Measurements from ENCODE around the gene C12orf57.

Gene C12orf57

DNA sequence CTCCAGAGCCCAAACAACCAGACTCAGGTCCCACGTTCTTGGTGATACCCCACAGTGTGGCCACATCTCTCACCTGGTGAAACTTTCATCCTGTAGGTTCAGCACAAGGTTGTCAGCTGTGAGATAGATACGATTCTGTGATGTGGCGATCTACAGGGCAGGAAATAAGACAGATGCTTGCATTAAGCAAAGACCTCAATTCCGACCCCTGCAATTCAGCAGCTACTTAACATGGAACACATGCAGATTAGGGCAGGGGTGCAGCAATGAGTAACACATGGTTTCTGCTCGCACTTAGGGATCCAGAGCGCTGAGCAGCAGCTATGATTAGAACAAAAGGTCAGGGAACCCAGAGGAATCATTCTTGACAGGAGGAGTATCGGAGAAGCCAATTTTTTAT, 22.5 kb downstream of the C12orf57 start:
- DNase-seq, result no peak

DNA sequence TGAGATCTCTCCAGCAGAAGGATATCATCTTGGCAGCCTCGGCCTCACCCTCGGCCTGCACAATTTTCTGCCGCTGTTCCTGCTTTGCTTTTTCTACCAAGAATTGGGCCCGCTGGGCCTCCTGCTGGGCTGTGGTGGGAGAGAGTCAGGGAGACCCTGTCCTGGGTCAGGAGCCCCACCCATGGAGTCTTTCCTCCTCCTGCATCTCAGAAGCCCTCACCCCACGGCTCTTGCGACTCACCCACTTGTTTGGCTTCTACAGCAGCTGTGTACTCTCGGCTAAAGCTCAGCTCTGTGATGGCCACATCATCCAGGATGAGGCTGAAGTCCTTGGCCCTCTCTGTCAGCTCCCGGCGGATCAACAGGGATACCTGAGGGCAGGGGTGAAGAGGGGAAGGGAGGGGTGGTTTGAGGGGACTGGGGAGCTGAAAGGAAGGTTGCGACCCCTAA, 23.9 kb downstream of the C12orf57 start:
- no peak for DNase-seq

DNA sequence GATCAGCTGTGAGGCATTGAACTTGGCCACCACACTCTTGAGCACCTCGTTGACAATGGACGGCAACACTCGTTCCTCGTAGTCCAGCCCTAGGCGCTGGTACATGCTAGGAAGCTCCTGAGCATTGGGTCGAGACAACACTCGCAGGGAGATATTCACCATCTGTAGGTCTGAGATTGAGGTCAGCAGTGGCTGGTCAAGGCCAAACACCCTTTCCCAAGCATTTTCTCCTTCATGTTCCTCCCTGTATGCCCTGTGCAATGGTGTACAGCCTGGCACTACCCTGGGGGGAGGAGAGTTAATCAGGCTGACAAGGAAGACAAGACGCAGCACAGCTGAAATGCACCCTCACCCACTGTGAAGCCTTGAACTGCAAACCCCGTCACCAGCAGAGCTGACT, 24.6 kb downstream of the C12orf57 start:
- no peak for DNase-seq

DNA sequence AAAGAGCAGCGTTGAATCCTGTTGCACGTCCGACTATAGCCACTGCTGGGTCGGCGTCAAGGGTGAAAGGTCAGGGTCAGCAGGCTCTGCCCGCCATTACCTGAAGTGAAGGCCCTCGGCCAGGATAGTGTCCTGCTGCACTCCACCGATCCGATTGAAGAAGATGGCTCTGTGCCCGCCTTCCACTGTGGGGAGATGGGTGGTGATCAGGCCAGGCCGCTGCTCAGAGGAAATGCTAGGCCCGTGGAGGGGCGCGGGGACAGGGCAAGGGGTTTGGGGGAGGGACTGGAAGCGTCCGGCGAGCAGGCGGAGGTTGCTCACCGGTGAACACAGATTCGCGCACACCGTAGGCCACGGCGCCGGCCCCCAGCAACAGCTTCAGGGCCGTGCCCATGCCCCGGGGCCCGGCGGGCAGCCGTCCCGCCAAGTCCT, 26.3 kb downstream of the C12orf57 start:
- DNase-seq, result peak; percentile 34

DNA sequence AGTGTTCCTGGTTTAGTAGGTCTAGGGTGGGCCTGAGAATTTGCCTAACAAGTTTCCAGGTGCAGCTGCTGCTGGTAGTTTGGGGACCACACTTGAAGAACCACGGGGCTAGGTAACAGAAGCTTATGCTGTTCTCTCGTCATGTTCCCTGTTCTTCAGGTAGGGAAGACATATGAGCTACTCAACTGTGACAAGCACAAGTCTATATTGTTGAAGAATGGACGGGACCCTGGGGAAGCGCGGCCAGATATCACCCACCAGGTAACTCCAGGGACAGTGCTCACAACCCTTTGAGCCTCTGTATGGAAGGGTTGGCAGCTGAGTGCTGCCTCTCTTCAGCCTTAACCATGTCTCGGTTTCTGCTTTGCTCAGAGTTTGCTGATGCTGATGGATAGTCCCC, 30.4 kb downstream of the C12orf57 start:
- DNase-seq, result no peak

DNA sequence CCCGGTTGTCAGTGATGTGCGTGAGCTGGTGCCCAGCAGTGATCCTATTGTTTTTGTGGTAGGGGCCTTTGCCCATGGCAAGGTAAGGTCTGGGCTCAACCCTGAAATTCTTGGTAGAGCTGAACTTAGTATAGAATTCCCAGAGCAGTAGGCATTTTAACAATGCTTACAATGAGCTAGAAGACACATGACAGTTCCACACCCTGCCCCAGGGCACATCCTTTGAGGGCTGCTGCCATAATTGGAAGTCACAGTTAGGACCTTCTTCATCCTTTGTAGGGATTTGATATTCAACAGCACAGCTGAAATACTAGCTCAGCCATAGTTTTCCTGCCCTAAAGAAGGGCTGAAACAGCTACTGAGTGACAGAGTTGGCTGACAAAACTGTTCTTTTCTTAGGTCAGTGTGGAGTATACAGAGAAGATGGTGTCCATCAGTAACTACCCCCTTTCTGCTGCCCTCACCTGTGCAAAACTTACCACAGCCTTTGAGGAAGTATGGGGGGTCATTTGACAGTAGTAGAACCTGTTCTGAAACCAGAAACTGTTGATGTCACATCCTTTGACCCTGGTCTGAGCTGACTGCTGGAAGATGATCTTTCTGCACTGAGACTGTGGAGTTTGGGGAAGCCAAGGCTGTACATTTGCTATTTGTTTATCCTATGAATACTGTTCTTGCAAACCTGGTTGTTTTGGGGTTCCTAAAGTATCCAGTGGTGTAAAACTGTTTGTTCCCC, 31.6 kb downstream of the C12orf57 start:
- DNase-seq, result no peak

DNA sequence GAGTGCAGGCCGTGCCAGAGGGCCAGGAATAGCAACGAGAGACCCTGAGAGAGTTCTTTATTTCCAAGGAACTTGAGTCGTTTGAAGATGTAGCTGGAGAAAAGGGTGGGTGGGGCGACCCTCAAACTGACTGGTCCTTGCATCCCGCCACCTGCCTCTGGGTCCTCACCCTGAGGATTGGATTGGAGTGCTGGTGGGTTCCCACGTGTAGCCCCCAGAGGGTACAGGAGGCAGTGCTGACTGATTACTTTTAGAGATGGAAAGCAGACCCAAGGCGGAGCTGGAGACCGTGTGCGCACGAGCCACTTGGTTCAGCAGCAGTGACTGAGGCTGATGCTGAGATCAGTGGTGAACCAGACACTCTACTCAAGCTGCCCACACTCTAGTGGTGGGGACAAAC, 33.8 kb downstream of the C12orf57 start:
- no peak for DNase-seq

DNA sequence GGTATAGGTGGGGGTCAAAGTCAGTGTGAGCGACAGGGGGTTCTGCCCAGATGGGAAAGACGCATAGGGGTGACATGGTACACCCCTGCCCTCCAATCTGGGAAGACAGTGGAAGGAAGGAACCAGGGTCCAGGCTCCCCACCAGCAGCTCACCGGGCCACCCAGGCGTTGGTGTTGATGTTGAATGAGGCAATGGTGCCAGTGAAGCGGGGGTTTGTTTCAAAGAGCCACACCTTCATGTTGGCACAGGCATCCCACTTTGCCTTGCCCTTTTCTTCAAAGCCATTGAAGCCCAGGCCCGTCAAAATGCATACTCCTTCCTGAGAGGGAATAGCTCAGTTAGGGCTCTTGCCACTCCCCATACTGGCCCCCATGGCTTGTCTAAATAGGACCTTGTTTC, 34.4 kb downstream of the C12orf57 start:
- DNase-seq, result no peak

DNA sequence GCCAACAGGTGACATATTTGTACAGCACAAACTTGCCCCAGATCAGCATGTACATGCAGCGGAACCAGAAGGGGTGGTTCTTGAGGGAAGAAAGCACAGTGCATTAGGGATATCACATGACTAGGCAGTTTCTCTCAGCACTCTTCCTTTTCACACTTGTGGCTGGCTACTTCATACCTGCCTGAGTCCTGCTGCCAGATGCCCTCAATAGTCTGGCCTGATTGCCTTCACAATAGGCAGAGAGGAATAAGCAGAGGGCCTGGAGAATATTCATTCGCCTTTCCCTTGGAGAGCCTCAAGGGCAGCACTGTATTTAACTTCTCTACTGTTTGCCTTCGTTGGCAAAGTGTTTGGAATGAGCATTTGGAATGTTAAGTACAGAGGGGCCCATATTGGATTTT, 34.8 kb downstream of the C12orf57 start:
- no peak for DNase-seq

DNA sequence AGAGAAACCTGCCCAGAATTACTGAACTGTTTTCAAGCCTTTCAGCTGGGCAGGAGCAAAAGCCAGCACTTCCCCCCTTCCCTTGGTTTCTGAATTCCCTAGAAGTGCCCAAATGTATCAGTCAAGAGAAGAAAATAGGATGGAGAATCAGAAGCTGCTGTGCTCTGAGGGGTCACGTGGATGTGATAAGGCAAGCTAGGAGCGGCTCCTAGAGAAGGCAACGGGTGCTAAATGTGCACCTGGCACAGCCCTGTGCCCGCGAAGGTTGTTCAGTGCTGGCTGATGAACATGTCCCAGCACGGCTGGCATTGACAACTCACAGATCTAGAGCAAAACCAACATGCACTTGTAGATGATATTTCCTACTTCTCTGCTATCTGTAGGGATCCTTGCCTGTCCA, 35.2 kb downstream of the C12orf57 start:
- no peak for DNase-seq

DNA sequence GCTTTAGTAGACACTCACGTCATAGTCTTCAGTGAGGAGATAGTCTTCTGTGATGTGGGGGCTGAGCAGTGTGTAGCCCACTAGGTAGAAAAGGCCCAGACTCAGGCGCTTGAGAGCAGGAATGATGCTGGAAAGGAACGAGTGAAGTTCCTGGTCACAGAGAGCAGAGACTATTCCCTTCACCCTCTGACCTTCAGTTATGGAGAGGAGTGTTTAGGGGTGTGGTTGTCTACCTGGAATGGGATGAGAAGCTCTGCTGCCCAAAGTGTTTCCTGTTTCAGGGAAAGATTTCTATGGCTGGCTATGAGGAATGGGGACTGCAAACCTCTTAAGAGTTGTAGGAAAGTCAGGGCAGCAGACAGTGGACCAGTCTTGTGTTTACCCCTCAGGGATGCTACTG, 35.6 kb downstream of the C12orf57 start:
- DNase-seq, result no peak

DNA sequence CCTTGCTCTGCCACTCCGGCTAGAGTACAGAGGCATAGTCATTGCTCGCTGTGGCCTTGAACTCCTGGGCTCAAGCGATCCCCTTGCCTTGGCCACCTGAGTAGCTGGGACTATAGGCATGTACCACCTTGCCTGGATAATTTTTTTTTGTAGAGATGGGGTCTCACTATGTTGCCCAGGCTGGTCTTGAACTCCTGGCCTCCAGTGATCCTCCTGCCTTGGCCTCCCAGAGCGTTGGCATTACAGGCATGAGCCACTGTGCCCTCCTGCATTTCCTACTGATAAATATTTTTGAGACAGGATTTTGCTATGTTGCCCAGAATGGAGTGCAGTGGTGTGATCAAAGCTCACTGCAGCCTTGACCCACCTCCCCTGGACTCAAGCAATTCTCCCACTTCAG, 36.3 kb downstream of the C12orf57 start:
- DNase-seq, result no peak

DNA sequence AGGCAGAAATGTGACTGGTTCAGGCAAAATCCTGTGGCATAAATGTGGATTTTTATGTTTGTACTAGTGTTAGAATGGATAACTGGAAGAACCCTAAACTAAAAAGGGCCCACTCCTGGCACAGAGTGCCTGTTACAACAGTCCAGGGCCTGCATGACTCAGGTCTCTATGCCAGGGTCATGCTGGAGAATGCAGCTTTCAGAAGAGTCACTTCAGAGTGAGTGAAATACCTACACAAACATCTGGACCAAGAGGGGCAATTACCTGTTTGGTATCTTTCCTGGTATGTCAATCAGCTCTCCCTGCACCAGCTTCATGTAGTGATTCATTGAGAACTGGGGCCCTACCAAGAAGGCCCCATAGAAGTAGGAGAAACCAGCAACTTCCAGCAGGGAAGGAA, 36.9 kb downstream of the C12orf57 start:
- no peak for DNase-seq

DNA sequence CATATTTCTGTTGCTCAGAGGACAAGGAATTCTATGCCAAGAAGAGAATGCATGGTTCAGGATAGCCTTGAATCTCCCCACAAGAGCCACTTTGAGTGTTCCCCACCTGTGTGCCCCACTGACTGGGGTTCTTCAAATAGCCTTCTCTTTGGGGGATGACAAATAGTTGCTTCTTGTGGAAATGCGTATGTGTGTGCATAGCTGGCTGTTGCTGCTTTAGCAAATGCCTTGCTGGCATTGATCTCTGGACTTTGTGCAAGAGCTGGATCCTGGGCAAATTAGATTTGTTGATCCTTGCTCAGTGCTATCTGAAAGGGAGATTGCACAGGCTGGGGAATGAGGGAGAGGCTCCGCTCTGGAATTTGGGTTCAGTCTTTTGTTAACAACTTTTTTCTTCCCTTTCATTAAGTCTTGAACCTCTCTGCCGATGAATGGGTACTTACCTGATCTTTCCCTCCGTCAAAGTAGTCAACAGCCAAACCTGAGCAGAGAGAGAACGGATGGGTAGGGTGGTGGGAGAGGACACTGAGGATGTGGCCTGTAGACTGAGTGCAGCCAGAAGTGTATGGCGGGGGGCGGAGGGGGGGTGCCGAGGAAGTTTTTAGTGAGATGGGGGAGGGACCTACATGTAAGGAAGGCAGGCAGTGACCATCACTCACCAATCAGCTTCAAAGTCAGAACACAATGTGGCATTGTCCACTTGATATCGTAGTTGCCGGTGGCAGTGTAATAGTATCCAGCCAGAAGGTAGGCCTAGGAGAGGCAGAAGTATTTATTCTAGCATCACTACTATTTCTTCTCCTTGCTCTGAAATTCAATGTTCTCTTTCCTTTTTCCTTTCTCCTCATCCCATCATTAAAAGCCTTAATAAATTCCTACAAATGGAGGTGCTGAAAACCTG, 37.6 kb downstream of the C12orf57 start:
- no peak for DNase-seq

DNA sequence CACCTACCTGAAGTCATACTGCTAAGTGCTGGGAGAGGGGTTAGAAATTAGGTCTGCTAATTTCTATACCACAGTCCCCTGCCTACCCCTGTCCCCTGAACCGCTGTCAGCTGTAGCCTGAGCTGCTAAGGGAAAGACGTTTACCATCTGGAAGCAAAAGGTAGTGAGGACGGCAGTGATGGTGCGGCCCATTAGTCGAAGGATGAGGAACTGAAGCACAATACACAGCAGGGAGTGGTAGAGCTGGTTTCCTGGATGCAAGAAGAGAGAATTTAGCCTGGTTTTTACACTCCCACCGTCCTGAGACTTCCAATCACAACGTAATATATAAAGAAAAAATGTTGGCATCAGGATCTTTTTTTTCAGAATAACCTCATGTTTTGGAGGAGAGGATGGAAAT, 38.7 kb downstream of the C12orf57 start:
- DNase-seq, result no peak

DNA sequence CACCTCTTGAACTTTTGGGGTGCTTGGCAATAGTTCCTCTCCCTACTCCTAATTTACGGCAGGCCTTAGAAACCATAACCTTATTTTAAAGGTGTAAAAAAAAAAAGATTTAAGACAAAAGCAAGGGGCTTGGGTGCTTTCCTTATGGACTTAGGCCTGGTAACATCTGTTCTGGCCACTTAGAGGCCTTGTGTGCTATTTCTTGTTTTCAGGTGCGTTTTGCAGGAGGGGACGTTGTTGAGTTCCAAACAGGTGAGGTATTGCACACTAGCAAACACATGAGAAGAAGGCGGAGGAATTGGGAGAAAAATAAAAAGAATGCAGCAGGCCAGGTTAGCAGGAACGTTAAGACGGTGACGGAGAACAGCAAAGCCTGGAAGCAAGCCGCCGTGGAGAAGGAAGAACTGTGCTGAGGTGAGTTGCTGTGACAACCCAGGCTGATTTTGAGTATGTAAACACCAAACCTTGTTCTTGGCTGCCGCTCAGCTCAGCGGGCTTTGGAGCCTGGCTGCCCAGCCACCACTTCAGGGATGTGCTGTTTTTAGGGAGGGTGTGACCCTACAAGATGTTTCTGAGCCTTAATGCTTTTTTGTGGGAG, 44.2 kb downstream of the C12orf57 start:
- DNase-seq, result no peak
